Endothelial cell (in vitro differentiated cells): ENCODE data around the gene LAMB2. TPM values are rescaled to one million over a fixed set of nuclear protein-coding genes. Genes with fewer than 3 reads are reported as not detected.

Experiments
- DNase-seq: peaks from one replicate; pipeline ENCODE4 v3.0.0; 2021; ENCODE audit warnings: low spot score
- H3K27ac Mint-ChIP-seq: one replicate; pipeline ENCODE4 v1.8.0; 2021; ENCODE audit warnings: mixed read lengths, inconsistent platforms; ENCODE audit not compliant: unreplicated experiment
- H3K27me3 Mint-ChIP-seq: one replicate; pipeline ENCODE4 v1.8.0; 2021; ENCODE audit warnings: mild to moderate bottlenecking, moderate library complexity, mixed read lengths, inconsistent platforms; ENCODE audit not compliant: unreplicated experiment
- H3K36me3 Mint-ChIP-seq: one replicate; pipeline ENCODE4 v1.8.0; 2021; ENCODE audit warnings: mild to moderate bottlenecking, low read depth, mixed read lengths, inconsistent platforms; ENCODE audit not compliant: unreplicated experiment
- H3K4me1 Mint-ChIP-seq: one replicate; pipeline ENCODE4 v1.8.0; 2021; ENCODE audit warnings: mild to moderate bottlenecking, mixed read lengths, inconsistent platforms; ENCODE audit not compliant: unreplicated experiment
- H3K4me3 Mint-ChIP-seq: one replicate; pipeline ENCODE4 v1.8.0; 2021; ENCODE audit warnings: mild to moderate bottlenecking, mixed read lengths, inconsistent platforms; ENCODE audit not compliant: unreplicated experiment
- H3K9me3 Mint-ChIP-seq: one replicate; pipeline ENCODE4 v1.8.0; 2021; ENCODE audit warnings: mixed read lengths, inconsistent platforms; ENCODE audit not compliant: unreplicated experiment
- total RNA-seq: library from RNA; stranded (reverse); fragmentation: NEBNext Ultra II Directional; extraction: Animal tissue kit (Norgen Biotek cat#: 25700); gene quantifications from one replicate; pipeline ENCODE4 v1.2.1, GENCODE V29; 2021; ENCODE audit not compliant: unreplicated experiment
- TF ChIP-seq, protein P1 (sequence below): fragments of 200-600 bp; sonication (generic); IDR thresholded peaks from one replicate; pipeline ENCODE4 v1.5.0; 2021; ENCODE audit warnings: antibody characterized with exemption; ENCODE audit not compliant: unreplicated experiment

The LAMB2 gene
- total RNA-seq, 1 donor from 2014 or later, result 259 TPM

DNA sequence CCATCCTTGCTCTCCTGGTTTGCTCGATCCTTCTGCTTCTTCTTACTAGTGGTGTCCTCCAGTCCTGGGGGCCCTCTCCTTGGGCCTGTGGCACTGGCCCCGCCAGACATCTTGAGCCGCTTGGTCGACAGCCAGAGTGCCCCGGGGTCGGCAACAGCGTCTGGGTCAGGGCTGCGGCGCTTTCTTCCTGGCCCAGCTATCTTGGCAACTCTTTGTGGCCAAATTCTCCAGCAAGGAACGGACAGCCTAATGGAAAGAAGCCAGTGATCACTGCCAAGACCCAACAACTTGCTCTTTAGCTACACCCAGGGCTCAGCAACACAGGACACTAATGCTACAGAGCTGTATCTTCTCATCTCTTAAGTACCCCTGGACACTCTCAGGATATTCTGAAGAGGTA lies 13.8 kb downstream of the LAMB2 start:
- H3K27me3 Mint-ChIP-seq, result peaks cover 2% of the 10 kb centered on the region
- H3K27ac Mint-ChIP-seq, result peak overlapping the region; percentile 72
- H3K9me3 Mint-ChIP-seq, result no peaks in the 10 kb centered on the region
- H3K36me3 Mint-ChIP-seq, result peaks cover 25% of the 10 kb centered on the region
- H3K4me1 Mint-ChIP-seq, result peaks cover 5% of the 10 kb centered on the region
- TF ChIP-seq, protein P1, sequence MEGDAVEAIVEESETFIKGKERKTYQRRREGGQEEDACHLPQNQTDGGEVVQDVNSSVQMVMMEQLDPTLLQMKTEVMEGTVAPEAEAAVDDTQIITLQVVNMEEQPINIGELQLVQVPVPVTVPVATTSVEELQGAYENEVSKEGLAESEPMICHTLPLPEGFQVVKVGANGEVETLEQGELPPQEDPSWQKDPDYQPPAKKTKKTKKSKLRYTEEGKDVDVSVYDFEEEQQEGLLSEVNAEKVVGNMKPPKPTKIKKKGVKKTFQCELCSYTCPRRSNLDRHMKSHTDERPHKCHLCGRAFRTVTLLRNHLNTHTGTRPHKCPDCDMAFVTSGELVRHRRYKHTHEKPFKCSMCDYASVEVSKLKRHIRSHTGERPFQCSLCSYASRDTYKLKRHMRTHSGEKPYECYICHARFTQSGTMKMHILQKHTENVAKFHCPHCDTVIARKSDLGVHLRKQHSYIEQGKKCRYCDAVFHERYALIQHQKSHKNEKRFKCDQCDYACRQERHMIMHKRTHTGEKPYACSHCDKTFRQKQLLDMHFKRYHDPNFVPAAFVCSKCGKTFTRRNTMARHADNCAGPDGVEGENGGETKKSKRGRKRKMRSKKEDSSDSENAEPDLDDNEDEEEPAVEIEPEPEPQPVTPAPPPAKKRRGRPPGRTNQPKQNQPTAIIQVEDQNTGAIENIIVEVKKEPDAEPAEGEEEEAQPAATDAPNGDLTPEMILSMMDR, result no peak
- DNase-seq, result no peak
- peak overlapping the region; percentile 25 for H3K4me3 Mint-ChIP-seq

DNA sequence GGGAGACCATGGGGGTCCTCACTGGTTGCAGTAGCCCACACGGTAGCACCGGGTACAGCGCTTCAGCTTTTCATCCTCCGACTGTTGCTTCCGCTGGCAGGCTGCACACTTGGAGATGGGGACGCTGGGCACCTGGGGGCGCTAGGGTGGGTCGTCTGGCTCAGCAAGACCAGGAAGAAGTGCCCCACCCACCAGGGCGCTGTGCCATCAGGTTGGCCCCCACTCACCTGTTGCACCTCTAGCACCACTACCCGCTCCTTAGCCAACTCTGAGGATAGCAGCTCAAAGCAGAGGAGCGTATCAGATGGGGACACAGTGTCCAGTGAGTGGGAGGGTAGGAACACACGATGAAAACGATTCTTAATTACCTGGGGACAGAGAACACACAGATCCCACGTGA lies 20.6 kb downstream of the LAMB2 start:
- no peaks in the 10 kb centered on the region for H3K4me1 Mint-ChIP-seq
- no peaks in the 10 kb centered on the region for H3K9me3 Mint-ChIP-seq
- H3K4me3 Mint-ChIP-seq, result no peak overlapping the region
- no peak for DNase-seq
- no peak overlapping the region for H3K27ac Mint-ChIP-seq
- H3K36me3 Mint-ChIP-seq, result peaks cover 45% of the 10 kb centered on the region
- TF ChIP-seq, protein P1, result no peak
- no peaks in the 10 kb centered on the region for H3K27me3 Mint-ChIP-seq

DNA sequence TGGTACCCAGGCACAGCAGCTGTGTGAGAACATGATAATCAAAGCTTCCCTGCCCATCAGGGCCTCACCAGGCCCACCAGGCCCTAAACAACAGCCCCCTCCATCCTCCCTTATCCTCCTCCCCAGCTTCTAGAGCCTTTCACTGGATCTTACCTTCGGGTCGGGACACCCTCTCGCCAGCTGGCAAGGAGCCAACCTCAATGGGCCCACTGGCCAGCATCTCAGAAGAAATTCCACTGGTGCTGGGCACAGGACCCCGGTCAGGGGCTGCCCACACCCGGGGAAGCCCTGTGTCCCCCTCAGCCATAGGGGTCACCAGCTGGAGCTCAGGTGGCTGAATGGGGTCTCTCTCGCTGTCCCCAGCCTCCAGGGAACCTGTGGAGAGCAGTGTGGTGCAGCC lies 21.5 kb downstream of the LAMB2 start:
- no peaks in the 10 kb centered on the region for H3K9me3 Mint-ChIP-seq
- H3K36me3 Mint-ChIP-seq, result peaks cover 42% of the 10 kb centered on the region
- H3K4me1 Mint-ChIP-seq, result no peaks in the 10 kb centered on the region
- no peak overlapping the region for H3K4me3 Mint-ChIP-seq
- TF ChIP-seq, protein P1, result no peak
- H3K27me3 Mint-ChIP-seq, result no peaks in the 10 kb centered on the region
- H3K27ac Mint-ChIP-seq, result no peak overlapping the region
- DNase-seq, result no peak

DNA sequence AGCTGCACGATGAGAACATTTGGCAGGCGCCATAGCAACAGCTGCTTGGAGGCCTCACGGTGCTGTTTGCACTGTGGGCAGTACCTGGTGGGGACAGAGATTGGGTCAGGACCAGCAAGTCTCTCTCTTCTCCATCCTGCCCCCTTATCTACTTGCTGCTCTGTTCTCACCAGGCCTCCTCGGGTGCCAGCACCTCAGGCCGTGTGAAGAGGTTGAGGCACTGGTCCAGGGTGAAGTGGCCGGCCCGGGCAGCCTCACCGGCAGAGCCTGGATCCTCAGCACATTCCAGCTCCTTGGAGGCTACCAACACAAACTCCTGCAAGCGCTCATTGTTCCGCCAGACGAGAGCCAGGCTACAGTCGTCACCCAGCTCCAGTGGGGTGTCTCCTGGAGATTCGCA lies 22.1 kb downstream of the LAMB2 start:
- Mint-ChIP-seq H3K27ac (no peak overlapping the region), H3K4me1 (peaks cover 3% of the 10 kb centered on the region), H3K36me3 (peaks cover 41% of the 10 kb centered on the region), H3K4me3 (no peak overlapping the region), H3K9me3 (no peaks in the 10 kb centered on the region), H3K27me3 (peaks cover under 1% of the 10 kb centered on the region)
- TF ChIP-seq, protein P1, result no peak
- no peak for DNase-seq

DNA sequence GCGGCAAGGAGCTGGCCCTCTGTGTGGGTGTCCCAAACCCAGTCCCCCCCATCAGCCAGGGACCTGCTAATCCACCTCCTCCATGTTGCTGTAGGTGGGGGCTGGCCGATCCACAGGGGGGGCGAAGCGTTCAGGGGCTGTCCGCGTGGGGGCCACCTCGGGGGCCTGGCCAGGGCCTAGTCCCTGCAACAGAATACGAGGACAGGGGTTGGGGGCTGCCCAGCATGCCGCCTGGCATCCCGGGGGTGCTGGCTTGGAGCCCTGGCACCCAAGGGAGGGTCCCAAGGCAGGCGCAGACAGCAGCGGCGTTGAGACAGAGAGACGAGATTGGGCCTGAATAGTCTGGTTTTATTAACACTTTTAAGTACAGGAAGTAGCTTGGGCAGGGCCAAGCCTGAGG lies 24.5 kb downstream of the LAMB2 start:
- TF ChIP-seq, protein P1, result no peak
- no peak for DNase-seq
- H3K27me3 Mint-ChIP-seq, result peaks cover 11% of the 10 kb centered on the region
- no peaks in the 10 kb centered on the region for H3K9me3 Mint-ChIP-seq
- no peak overlapping the region for H3K27ac Mint-ChIP-seq
- H3K36me3 Mint-ChIP-seq, result peaks cover 31% of the 10 kb centered on the region
- peaks cover 23% of the 10 kb centered on the region for H3K4me1 Mint-ChIP-seq
- no peak overlapping the region for H3K4me3 Mint-ChIP-seq
